NT2/D1 (cell line): Measurements from ENCODE around the gene RAB3C.

Source experiments
- DNase-seq: peaks from one replicate; pipeline ENCODE4 v3.0.0-alpha.2; 2011; ENCODE audit warnings: low read depth, low spot score
- H3K27me3 ChIP-seq: 2 replicates; pipeline ENCODE4 v1.6.0; 2011; ENCODE audit warnings: mild to moderate bottlenecking; ENCODE audit not compliant: insufficient read length, insufficient read depth
- H3K36me3 ChIP-seq: 2 replicates; pipeline ENCODE4 v1.6.1; 2011; ENCODE audit warnings: mild to moderate bottlenecking, low read length, mixed read lengths; ENCODE audit not compliant: insufficient read depth, insufficient read length
- H3K4me1 ChIP-seq: 2 replicates; pipeline ENCODE4 v1.5.1; 2011; ENCODE audit not compliant: insufficient read depth, insufficient read length
- H3K4me3 ChIP-seq: 2 replicates; pipeline ENCODE4 v1.5.1; 2011; ENCODE audit warnings: low read depth; ENCODE audit not compliant: insufficient read length
- H3K9ac ChIP-seq: 2 replicates; pipeline ENCODE4 v1.6.0; 2011; ENCODE audit warnings: low read depth; ENCODE audit not compliant: insufficient read length
- H3K9me3 ChIP-seq: 2 replicates; pipeline ENCODE4 v1.5.1; 2011; ENCODE audit warnings: mild to moderate bottlenecking, low read length; ENCODE audit not compliant: insufficient read depth
- SUZ12 ChIP-seq: IDR thresholded peaks from 2 replicates; pipeline ENCODE4 v1.6.1; 2011; ENCODE audit not compliant: insufficient read length, insufficient read depth; ENCODE audit errors: extremely low read depth
- YY1 ChIP-seq: IDR thresholded peaks from 2 replicates; pipeline ENCODE4 v1.6.1; 2011; ENCODE audit not compliant: insufficient read length, insufficient read depth
- ZNF274 ChIP-seq: IDR thresholded peaks from 2 replicates; pipeline ENCODE4 v1.6.1; 2011; ENCODE audit warnings: mild to moderate bottlenecking, low read depth, low read length

Gene RAB3C

DNA sequence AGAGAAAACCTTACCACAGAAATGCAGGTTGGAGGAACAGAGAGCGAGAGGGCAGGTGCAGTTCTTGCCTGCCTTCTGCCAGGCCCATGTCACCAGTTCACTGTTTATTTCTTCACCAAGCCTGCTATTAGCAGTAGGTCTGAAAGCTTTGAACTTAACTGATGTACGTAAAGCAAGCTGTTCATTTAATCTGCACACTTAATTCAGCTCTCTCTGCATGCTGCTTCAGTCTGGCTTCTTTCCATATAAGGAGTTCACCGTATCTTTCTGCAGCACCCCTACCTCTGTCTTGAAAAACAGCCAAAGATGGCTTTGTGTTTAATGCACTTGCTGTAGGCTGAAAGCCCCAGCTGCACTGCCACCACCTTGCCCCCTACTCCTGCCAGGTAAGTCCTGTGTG, 205.1 kb downstream of the RAB3C start:
- Histone ChIP-seq H3K27me3 (no peaks in the 10 kb centered on the region), H3K4me3 (no peak overlapping the region), H3K9ac (no peak overlapping the region), H3K36me3 (no peaks in the 10 kb centered on the region), H3K4me1 (no peaks in the 10 kb centered on the region), H3K9me3 (no peaks in the 10 kb centered on the region)
- DNase-seq = no peak
- TF ChIP-seq YY1 = no peak
- no peak for TF ChIP-seq SUZ12
- no peak for TF ChIP-seq ZNF274

DNA sequence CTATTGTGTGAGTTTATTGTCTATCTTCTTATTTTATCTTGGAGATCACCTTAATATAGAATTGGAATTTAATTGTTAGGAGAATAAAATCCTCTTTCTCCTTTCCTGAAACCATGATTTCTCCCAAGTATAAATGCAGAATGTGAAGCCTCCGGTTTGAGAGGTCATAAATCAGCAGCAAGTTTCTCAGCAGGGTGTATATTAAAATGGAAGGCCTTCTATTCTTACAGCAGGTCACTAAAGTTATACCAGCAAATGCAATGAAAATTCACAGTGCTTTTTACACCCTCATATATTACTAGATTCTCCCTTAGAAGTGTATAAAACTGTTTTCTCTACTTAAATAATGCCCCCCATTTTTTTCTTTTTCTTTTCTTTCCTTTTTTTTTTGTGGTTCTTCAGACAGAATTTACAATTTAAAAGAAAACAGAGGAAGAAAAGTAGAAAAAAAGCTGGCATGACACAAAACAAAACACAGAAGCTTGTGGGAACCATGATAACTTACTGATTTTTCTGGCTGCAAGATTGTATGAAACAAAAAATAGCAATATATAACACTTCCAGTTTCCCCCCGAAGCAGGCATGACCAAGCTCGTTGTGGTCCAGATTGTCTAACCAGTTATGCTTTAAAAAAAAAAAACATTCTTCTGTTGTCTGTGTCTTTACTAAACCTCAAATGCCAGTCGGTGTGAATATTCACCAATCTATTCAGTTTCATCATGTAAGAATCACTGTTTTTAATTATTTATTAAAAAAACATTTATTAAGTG, 211.2 kb downstream of the RAB3C start:
- no peaks in the 10 kb centered on the region for H3K36me3 ChIP-seq
- H3K9me3 ChIP-seq = no peaks in the 10 kb centered on the region
- DNase-seq = no peak
- no peak overlapping the region for H3K4me3 ChIP-seq
- TF ChIP-seq YY1 (no peak), SUZ12 (no peak), ZNF274 (no peak)
- H3K9ac ChIP-seq = no peak overlapping the region
- H3K4me1 ChIP-seq = no peaks in the 10 kb centered on the region
- no peaks in the 10 kb centered on the region for H3K27me3 ChIP-seq

DNA sequence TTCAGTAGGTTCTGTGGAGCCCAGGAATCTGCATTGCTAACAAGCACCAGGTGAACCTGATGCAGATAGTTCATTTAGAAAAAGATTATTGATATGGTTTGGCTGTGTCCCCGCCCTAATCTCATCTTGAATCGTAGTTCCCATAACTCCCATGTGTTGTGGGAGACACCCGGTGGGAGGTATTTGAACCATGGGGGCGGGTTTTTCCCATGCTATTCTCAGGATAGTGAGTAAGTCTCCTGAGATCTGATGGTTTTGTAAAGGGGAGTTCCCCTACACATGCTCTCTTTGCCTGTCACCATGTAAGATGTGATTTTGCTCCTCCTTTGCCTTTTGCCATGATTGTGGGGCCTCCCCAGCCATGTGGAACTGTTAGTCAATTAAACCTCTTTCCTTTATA, 212.0 kb downstream of the RAB3C start:
- no peaks in the 10 kb centered on the region for H3K27me3 ChIP-seq

GRCh38 chr5:58795327-58795726, 212.5 kb downstream of the RAB3C start:
- Histone ChIP-seq H3K36me3 (no peaks in the 10 kb centered on the region), H3K9me3 (no peaks in the 10 kb centered on the region), H3K27me3 (no peaks in the 10 kb centered on the region), H3K9ac (no peak overlapping the region), H3K4me3 (no peak overlapping the region), H3K4me1 (no peaks in the 10 kb centered on the region)
- DNase-seq = no peak
- no peak for TF ChIP-seq SUZ12
- no peak for TF ChIP-seq YY1
- TF ChIP-seq ZNF274 = no peak

More for the DNA sequence above, 212.0 kb downstream of the RAB3C start:
- TF ChIP-seq YY1 = no peak
- no peak for TF ChIP-seq ZNF274
- no peak for TF ChIP-seq SUZ12
- H3K9ac ChIP-seq = no peak overlapping the region
- H3K9me3 ChIP-seq = no peaks in the 10 kb centered on the region
- no peak for DNase-seq
- no peaks in the 10 kb centered on the region for H3K36me3 ChIP-seq
- H3K4me1 ChIP-seq = no peaks in the 10 kb centered on the region
- H3K4me3 ChIP-seq = no peak overlapping the region

DNA sequence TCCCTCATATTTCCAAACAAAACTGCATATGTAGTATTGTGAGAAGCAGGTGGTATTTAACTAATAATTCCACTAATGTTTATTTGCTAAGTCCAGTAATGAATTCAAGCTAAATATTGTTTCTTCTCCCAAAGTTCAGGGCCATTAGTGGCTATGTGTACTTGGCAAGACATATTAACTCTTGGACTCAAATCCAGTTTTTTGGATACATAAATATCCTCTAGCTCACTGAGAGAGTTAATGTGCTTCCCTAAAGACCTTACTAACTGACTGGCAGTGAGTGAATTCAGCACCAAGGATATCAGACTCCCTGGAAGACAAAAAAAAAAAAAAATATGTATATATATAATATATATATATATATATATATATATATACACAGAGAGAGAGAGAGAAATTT, 214.1 kb downstream of the RAB3C start:
- H3K36me3 ChIP-seq = no peaks in the 10 kb centered on the region
- no peaks in the 10 kb centered on the region for H3K27me3 ChIP-seq
- no peak overlapping the region for H3K9ac ChIP-seq
- H3K4me1 ChIP-seq = no peaks in the 10 kb centered on the region
- no peak overlapping the region for H3K4me3 ChIP-seq
- no peaks in the 10 kb centered on the region for H3K9me3 ChIP-seq
- no peak for DNase-seq
- TF ChIP-seq YY1 = no peak
- TF ChIP-seq ZNF274 = no peak
- no peak for TF ChIP-seq SUZ12

- no peaks in the 10 kb centered on the region for H3K4me1 ChIP-seq
- no peak overlapping the region for H3K9ac ChIP-seq
- no peaks in the 10 kb centered on the region for H3K36me3 ChIP-seq
- no peak for TF ChIP-seq YY1
- no peak for TF ChIP-seq ZNF274
- TF ChIP-seq SUZ12 = no peak
- DNase-seq = no peak
- H3K9me3 ChIP-seq = no peaks in the 10 kb centered on the region
- H3K27me3 ChIP-seq = no peaks in the 10 kb centered on the region
- H3K4me3 ChIP-seq = no peak overlapping the region
Observed at GRCh38 chr5:58800356-58800755, 217.5 kb downstream of the RAB3C start.

GRCh38 chr5:58800861-58801540, 218.1 kb downstream of the RAB3C start:
- H3K4me3 ChIP-seq = no peak overlapping the region
- DNase-seq = no peak
- TF ChIP-seq YY1 (no peak), ZNF274 (no peak), SUZ12 (no peak)

More at GRCh38 chr5:58800861-58801540, 218.1 kb downstream of the RAB3C start:
- Histone ChIP-seq H3K36me3 (no peaks in the 10 kb centered on the region), H3K4me1 (no peaks in the 10 kb centered on the region), H3K9me3 (no peaks in the 10 kb centered on the region), H3K9ac (no peak overlapping the region), H3K27me3 (no peaks in the 10 kb centered on the region)
